Thyroid gland (tissue), 4 donors: ENCODE data around the gene ADH5.

Experiments used
- CTCF ChIP-seq, 6 experiments: fragments of 200-600 bp in 3 of 6; fragments of 450-650 bp in 3 of 6; sonication (generic) in 3 of 6; IDR thresholded peaks; one replicate each; pipeline ENCODE4 v1.5.1; 2016 to 2019; ENCODE audit warnings: antibody characterized with exemption in 6 of 6, mild to moderate bottlenecking in 2 of 6, inconsistent platforms in 1 of 6, moderate library complexity in 1 of 6
- POLR2A ChIP-seq, 2 donors: fragments of 450-650 bp; IDR thresholded peaks; one replicate each; pipeline ENCODE4 v1.6.1; 2017; ENCODE audit warnings: antibody characterized with exemption in 2 of 2, mild to moderate bottlenecking in 2 of 2, moderate library complexity in 1 of 2

- TF ChIP-seq CTCF (IDR thresholded peaks at IDR 0.05), result no peak
- no peak for TF ChIP-seq POLR2A (IDR thresholded peaks at IDR 0.05)
These were observed 8.8 kb downstream of the ADH5 start for GRCh38 chr4:99079625-99080295.
